NCI-H460 (cell line): Measurements from ENCODE around the gene TNFRSF6B. TPM values are rescaled to one million over a fixed set of nuclear protein-coding genes. Genes with fewer than 3 reads are reported as not detected.

ENCODE experiments used
- DNase-seq: peaks from one replicate; pipeline ENCODE4 v3.0.0-alpha.2; 2016; ENCODE audit warnings: low read depth; ENCODE audit errors: extremely low read depth
- small RNA-seq, 2 experiments: library from RNA; depleted of rRNA; stranded (forward); fragments of <200 nt; gene quantifications; one replicate each; pipeline ENCODE3, GENCODE V24; 2014
- total RNA-seq: library from RNA; depleted of rRNA; stranded (reverse); fragments of >200 nt; shearing (Covaris generic); gene quantifications from 2 replicates; pipeline ENCODE4 v1.2.3, GENCODE V29; 2014; rRNA removed

Gene TNFRSF6B
- total RNA-seq, 1 experiment from 2014 or later: 0.10 TPM

DNA sequence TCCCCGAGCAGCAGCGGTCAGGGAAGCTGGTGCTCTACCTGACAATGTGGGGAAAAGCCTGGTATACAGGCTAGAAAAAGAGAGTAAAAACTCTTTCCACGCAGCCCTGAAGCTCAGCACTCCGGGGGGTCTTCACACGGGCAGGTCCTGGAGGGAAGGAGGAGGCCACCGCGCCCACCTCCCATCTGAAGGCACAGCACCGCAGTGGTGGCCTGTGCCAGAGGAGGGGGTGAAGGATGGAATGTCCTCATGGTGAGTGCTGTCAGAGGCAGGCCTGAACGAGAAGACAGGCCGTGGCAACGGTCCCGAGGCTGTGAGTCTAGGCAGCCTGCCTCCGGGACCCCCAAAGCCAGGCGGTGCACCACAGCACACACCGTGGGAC is 49.0 kb downstream of the TNFRSF6B start:
- no peak for DNase-seq

DNA sequence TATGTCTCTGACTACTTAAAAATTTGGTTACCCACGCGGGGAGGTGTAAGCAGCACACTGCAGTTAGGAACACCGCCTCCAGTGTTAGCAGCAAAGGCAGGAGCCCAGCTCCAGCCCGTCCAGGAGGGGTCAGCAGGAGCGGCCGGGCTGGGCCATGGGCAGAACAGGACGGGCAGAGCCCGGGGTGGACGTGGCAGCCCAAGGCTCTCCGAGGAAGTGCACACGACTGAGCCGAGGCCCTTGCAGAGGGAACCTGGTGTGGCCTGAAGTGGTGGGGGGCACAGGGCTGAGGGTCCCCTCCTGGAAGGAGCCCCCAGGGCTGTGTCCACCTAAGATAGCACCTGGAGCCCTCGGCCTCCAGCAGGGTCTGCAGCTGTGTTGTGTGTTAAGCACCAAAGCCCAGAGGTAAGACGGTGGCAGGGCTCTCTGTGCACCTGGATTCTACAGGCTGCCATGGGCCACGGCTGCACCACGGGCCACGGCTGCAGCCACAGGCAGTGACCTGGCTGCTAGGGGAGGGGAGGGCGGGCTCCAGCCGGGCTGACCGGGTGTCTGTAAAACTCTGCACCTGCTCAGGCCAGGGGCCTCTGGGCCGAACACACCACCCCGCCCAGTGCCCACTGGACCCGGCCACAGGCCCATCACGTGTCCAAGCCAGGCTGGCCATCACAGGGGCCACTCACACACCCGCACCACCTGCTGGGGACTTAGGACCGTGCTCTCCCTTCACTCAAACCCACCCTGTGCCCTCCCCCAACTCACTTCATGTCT is 49.7 kb downstream of the TNFRSF6B start:
- DNase-seq: no peak

DNA sequence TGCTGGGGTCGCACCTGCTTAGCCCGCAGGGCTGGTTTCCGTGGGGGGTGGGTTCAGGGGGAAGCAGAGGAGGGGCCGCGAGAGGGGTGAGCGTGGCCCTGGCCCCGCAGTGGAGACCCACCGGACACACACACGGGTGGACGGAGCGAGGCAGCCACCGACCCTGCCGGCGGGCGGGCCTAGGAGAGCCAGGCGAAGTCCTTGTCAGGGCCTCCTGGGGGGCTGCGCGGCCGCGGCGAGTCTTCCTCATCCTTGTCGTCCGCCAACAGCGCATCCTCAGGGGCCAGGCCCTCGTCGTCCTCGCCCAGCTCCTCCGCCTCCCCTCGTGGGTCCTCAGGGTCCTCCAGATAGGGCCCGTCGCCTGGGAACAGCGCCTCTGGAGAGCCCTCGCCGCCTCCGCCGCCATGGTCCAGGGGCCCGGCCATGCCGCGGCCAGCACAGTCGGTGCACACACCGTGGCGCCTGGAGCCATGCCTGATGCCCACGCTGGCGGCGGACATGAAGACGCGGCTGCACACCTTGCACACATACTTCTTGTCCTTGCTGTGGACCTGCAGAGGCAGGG is 50.4 kb downstream of the TNFRSF6B start:
- DNase-seq: no peak

DNA sequence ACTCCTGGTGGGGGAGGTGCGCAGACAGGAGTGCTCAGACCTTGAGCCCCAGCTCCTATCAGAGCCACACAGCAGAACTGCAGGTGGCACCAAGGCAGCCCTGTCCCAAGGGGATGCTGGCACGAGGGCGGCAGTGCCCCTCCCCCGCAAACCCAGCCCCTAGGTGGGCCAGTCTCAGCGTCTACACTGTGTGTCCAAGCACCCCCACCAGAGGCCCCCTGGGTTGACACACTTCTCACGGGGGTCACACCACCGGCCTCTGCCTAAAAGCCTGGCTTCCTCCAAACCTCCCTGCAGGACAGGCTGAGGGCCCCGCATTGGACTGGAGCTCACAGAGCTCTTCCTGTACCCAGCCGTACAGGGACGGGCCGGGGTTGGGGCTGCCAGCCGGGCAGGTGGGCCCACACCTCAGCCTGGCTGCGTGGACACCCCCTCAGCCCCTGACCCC is 51.2 kb downstream of the TNFRSF6B start:
- no peak for DNase-seq

Small RNA genes within 50 kb of the gene (small RNA-seq; reads per million reads assigned to genes)
- gene LIME1 (0 to 0.29 reads per million in 2 experiments), gene TNFRSF6B (0 reads per million in 2 experiments)

Other genes starting within 250 kb of the TNFRSF6B start
- 0.17 TPM in 1 of 2 replicates, not detected in the other for gene KCNQ2, start 224.0 kb upstream of the TNFRSF6B start, total RNA-seq
- 224 and 275 TPM in 2 replicates for gene EEF1A2, start 197.6 kb upstream of the TNFRSF6B start, total RNA-seq
- gene PPDPF, start 175.9 kb upstream of the TNFRSF6B start, total RNA-seq: 44.7 and 63.2 TPM in 2 replicates
- gene PTK6, start 159.3 kb upstream of the TNFRSF6B start, total RNA-seq: 1.5 and 2.2 TPM in 2 replicates
- not detected in 2 replicates for gene SRMS, start 148.9 kb upstream of the TNFRSF6B start, total RNA-seq
- gene FNDC11, start 142.5 kb upstream of the TNFRSF6B start, total RNA-seq: 0.05 TPM in 1 of 2 replicates, not detected in the other
- 10.1 and 12.1 TPM in 2 replicates for gene HELZ2, start 122.4 kb upstream of the TNFRSF6B start, total RNA-seq
- gene GMEB2, start 69.6 kb upstream of the TNFRSF6B start, total RNA-seq: 13.1 and 14.0 TPM in 2 replicates
- gene STMN3, start 43.2 kb upstream of the TNFRSF6B start, total RNA-seq: 1.8 and 2.5 TPM in 2 replicates
- gene RTEL1, start 38.3 kb upstream of the TNFRSF6B start, total RNA-seq: 4.1 and 6.3 TPM in 2 replicates
- gene ARFRP1, start 11.3 kb downstream of the TNFRSF6B start, total RNA-seq: 12.1 and 15.9 TPM in 2 replicates
- 10.6 and 12.8 TPM in 2 replicates for gene ZGPAT, start 11.4 kb downstream of the TNFRSF6B start, total RNA-seq
- gene LIME1, start 40.0 kb downstream of the TNFRSF6B start, total RNA-seq: 6.6 and 7.6 TPM in 2 replicates
- gene SLC2A4RG, start 43.1 kb downstream of the TNFRSF6B start, total RNA-seq: 15.5 and 19.4 TPM in 2 replicates
- gene ZBTB46, start 134.6 kb downstream of the TNFRSF6B start, total RNA-seq: 0.20 and 0.30 TPM in 2 replicates
- gene ABHD16B, start 164.8 kb downstream of the TNFRSF6B start, total RNA-seq: not detected in 2 replicates
- 97.6 and 103 TPM in 2 replicates for gene TPD52L2, start 168.6 kb downstream of the TNFRSF6B start, total RNA-seq
- 30.7 and 31.9 TPM in 2 replicates for gene DNAJC5, start 198.5 kb downstream of the TNFRSF6B start, total RNA-seq